HFFc6 (cell line): Measurements from ENCODE around the gene PDE4D. TPM values are rescaled to one million over a fixed set of nuclear protein-coding genes. Genes with fewer than 3 reads are reported as not detected.
"Not testable (repeated sequence)": the region's sequence is repeated elsewhere in the genome, so short reads cannot be mapped to it uniquely, and the experiment has no call there.

Source experiments
- DNase-seq: peaks from one replicate; pipeline ENCODE4 v3.0.0-alpha.2; 2018
- H3K27ac Mint-ChIP-seq: 2 replicates; pipeline ENCODE4 v1.8.0; 2020; ENCODE audit warnings: mild to moderate bottlenecking, mixed read lengths
- H3K27me3 Mint-ChIP-seq: 2 replicates; pipeline ENCODE4 v1.8.0; 2021; ENCODE audit warnings: mild to moderate bottlenecking, moderate library complexity, mixed read lengths; ENCODE audit not compliant: insufficient read depth
- H3K36me3 Mint-ChIP-seq: 2 replicates; pipeline ENCODE4 v1.8.0; 2021; ENCODE audit warnings: low read depth, mixed read lengths
- H3K4me1 Mint-ChIP-seq: 2 replicates; pipeline ENCODE4 v1.8.0; 2020; ENCODE audit warnings: low read depth, mixed read lengths
- H3K4me3 Mint-ChIP-seq: 2 replicates; pipeline ENCODE4 v1.8.0; 2020; ENCODE audit warnings: mild to moderate bottlenecking, moderate library complexity, mixed read lengths
- H3K9me3 Mint-ChIP-seq: 2 replicates; pipeline ENCODE4 v1.8.0; 2020; ENCODE audit warnings: mild to moderate bottlenecking, mixed read lengths
- total RNA-seq, 6 experiments: library from RNA; stranded (reverse); fragmentation: NEBNext Ultra II Directional; extraction: Animal tissue kit (Norgen Biotek cat#: 25700); gene quantifications; 2 replicates in 1 of 6; 3 replicates in 5 of 6; pipeline ENCODE4 v1.2.3, GENCODE V29; 2021
- TF ChIP-seq, protein P1 (sequence below): fragments of 200-600 bp; sonication (generic); IDR thresholded peaks from 2 replicates; pipeline ENCODE4 v1.5.0; 2021; ENCODE audit warnings: antibody characterized with exemption, mild to moderate bottlenecking

Gene PDE4D
- total RNA-seq, 6 experiments from 2014 or later, result 1.8 to 7.3 (median 6.2) TPM

GRCh38 chr5:59599729-59600128 is 293.8 kb downstream of the PDE4D start:
- no peak for DNase-seq

DNA sequence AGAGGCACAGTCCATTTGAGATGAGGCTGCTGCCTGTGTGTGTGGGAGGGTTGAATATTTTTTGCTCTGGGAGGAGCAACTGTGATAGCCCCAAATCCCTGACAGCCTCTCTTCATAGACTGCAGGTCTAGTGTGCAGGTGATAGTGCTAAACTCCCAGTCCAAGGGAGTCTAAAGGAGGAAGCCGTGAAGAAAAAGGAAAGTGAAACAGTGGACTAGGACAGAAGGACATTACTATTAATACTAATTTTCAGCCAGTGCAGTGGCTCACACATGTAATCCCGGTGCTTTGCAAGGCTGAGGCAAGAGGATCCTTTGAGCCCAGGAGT is 295.0 kb downstream of the PDE4D start:
- Mint-ChIP-seq H3K4me3 (peak overlapping the region; percentile 77), H3K27ac (no peak overlapping the region), H3K27me3 (0 out of 2 replicates have a peak, but pooled peaks cover 2% of the 10 kb centered on the region), H3K36me3 (no peaks in the 10 kb centered on the region), H3K9me3 (no peaks in the 10 kb centered on the region; the same call in 1 of the 2 replicates), H3K4me1 (peaks cover 20% of the 10 kb centered on the region; the same call in 1 of the 2 replicates)
- TF ChIP-seq, protein P1, sequence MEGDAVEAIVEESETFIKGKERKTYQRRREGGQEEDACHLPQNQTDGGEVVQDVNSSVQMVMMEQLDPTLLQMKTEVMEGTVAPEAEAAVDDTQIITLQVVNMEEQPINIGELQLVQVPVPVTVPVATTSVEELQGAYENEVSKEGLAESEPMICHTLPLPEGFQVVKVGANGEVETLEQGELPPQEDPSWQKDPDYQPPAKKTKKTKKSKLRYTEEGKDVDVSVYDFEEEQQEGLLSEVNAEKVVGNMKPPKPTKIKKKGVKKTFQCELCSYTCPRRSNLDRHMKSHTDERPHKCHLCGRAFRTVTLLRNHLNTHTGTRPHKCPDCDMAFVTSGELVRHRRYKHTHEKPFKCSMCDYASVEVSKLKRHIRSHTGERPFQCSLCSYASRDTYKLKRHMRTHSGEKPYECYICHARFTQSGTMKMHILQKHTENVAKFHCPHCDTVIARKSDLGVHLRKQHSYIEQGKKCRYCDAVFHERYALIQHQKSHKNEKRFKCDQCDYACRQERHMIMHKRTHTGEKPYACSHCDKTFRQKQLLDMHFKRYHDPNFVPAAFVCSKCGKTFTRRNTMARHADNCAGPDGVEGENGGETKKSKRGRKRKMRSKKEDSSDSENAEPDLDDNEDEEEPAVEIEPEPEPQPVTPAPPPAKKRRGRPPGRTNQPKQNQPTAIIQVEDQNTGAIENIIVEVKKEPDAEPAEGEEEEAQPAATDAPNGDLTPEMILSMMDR, result no peak
- DNase-seq, result no peak

More at GRCh38 chr5:59599729-59600128, 293.8 kb downstream of the PDE4D start:
- Mint-ChIP-seq H3K27ac (no peak overlapping the region), H3K4me1 (peaks cover 20% of the 10 kb centered on the region; the same call in 1 of the 2 replicates), H3K9me3 (no peaks in the 10 kb centered on the region), H3K27me3 (no peaks in the 10 kb centered on the region), H3K4me3 (no peak overlapping the region), H3K36me3 (no peaks in the 10 kb centered on the region)
- TF ChIP-seq, protein P1, result no peak

DNA sequence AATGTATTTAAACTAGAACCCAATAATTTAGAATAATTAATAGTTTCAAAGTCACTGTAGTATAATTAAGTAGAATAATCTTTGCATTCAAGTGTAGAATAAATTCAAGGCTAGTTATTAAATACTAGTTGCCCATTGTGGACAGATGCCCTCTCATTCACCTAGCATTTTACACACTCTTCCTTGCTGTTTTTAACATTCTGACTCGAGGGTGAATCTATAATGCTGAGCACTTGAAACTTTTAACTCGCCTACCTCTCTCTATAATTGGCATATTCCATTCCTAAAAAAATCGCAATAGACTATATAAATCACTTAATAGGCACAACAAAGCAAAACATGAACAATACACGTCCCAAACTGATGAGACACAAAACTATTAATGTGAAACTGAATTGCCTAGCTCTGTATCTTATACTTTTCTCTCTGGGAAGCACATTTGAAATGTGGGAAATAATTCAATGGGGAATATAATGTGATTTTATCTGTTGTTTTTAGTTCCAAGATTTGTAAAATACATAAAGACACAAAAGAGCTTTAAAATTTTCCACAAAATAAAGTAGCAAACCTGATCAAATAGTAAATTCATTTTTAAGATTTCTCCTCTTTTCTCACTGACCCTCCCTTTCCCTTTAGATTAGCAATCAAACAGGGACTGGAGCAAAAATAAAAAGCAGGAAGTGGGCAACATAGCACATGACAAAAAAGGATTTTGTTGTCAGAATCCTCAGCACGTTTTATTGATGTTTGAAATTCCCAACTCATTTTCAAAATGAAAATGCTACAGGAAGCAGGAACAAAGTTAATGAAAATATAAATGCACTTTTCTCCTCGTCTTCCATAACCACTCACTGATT is 295.6 kb downstream of the PDE4D start:
- Mint-ChIP-seq H3K36me3 (no peaks in the 10 kb centered on the region), H3K9me3 (no peaks in the 10 kb centered on the region; the same call in 1 of the 2 replicates), H3K4me3 (peak overlapping the region; percentile 77), H3K27me3 (0 out of 2 replicates have a peak, but pooled peaks cover 2% of the 10 kb centered on the region), H3K4me1 (peaks cover 20% of the 10 kb centered on the region; the same call in 1 of the 2 replicates), H3K27ac (no peak overlapping the region)
- DNase-seq, result no peak
- TF ChIP-seq, protein P1, result no peak

GRCh38 chr5:59596586-59597350 is 296.8 kb downstream of the PDE4D start:
- Mint-ChIP-seq H3K27ac (no peak overlapping the region), H3K36me3 (no peaks in the 10 kb centered on the region), H3K4me3 (no peak overlapping the region), H3K4me1 (peaks cover 25% of the 10 kb centered on the region; the same call in 1 of the 2 replicates), H3K27me3 (0 out of 2 replicates have a peak, but pooled peaks cover 2% of the 10 kb centered on the region), H3K9me3 (no peaks in the 10 kb centered on the region; the same call in 1 of the 2 replicates)
- peak; percentile 25 for DNase-seq
- TF ChIP-seq, protein P1, result no peak

DNA sequence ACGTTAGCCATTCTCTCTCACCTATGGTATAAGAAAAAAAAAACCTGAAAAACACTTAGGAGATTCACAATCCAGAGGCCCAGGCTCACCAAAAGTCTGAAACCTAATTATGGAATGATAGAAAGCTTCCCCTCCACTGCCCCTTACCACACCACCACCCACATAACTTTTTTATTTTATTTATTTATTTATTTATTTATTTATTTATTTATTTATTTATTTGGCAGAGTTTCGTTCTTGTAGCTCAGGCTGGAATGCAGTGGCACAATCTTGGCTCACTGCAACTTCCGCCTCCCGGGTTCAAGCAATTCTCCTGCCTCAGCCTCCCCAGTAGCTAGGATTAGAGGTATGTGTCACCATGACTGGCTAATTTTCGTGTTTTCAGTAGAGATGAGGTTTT is 299.4 kb downstream of the PDE4D start:
- H3K27me3 Mint-ChIP-seq, H3K4me3 Mint-ChIP-seq: not testable (repeated sequence)

More for the DNA sequence above, 299.4 kb downstream of the PDE4D start:
- not testable (repeated sequence) for H3K9me3 Mint-ChIP-seq, DNase-seq, H3K27ac Mint-ChIP-seq, H3K36me3 Mint-ChIP-seq
- H3K4me1 Mint-ChIP-seq, result peaks cover 25% of the 10 kb centered on the region; the same call in 1 of the 2 replicates
